ENCODE results near the gene GAGE12J. TPM values are rescaled to one million over a fixed set of nuclear protein-coding genes. Genes with fewer than 3 reads are reported as not detected.
"Not testable (repeated sequence)": the region's sequence is repeated elsewhere in the genome, so short reads cannot be mapped to it uniquely, and the experiment has no call there.

The GAGE12J gene
- not detected for polyA plus RNA-seq (ENCODE audit: insufficient read length in 4 of 4)

DNA sequence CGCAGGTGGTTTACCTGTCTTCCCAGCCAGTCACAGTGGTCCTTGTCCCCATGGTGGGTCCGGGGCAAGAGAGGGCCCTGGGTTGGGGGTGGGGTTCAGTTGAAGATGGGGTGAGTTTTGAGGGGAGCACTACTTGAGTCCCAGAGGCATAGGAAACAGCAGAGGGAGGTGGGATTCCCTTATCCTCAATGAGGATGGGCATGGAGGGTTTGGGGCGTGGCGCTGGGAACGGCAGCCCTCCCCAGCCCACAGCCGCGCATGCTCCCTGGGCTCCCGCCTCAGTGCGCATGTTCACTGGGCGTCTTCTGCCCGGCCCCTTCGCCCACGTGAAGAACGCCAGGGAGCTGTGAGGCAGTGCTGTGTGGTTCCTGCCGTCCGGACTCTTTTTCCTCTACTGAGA lies at the start of gene GAGE12J:
GAGE12J (plus strand) TSS at position 301 of the 400 bp plus-strand sequence. CDS start 1,157 bp downstream, outside the sequence.
- not testable (repeated sequence) for DNase-seq (ENCODE audit: low read depth in 4 of 4, low spot score in 3 of 4)

DNA sequence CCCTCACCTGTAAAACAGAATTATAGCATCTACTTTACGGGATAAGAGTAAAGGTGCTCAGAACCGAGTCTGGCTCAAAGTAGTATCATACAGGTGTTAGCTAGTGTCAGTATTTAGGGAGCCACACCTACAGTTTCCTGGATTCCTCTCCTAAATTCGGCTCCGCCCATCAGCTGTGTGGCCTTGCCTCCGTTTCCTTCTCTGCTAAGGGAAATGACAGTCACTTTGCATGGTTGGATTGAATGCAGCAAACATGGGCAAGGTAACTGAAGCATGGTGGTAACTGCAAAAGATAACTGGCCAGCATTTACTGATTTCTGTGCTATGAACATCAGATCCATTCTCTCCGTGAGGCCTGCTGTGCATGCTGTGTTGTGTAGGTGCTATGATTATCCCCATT lies 49.4 kb upstream of the GAGE12J start:
- no peak for DNase-seq (ENCODE audit: low read depth in 4 of 4, low spot score in 3 of 4)

DNA sequence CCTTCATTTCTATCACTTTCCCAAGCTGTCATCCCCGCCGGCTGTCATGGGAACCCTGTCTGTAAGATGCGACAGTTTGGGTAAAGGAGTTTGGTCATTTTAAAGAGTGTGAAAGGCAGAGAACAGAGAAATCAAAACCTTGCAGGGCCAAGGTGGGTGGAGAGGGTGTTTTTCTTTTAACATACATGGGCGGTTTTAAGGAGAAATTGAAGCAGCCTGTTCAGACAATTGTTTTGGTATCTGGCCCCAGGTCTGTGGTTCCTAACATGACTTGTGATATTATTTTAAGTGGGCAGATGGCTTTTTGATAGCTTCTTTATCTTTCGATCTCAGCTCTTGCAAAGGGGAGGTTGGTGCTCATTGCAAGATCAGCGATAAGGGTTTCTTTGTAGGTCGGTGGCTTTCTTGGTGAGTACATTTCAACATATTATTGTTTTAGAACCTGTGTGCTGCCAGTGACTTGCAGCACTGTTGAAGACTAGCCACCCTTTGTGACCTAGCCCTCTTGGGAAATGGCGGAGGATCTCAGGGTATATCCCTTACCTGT lies 48.6 kb upstream of the GAGE12J start:
- DNase-seq (ENCODE audit: low read depth in 4 of 4, low spot score in 3 of 4): no peak

- no peak for DNase-seq (ENCODE audit: low read depth in 4 of 4, low spot score in 3 of 4)
These were observed 45.6 kb upstream of the GAGE12J start for GRCh38 chrX:49276207-49276606.

DNA sequence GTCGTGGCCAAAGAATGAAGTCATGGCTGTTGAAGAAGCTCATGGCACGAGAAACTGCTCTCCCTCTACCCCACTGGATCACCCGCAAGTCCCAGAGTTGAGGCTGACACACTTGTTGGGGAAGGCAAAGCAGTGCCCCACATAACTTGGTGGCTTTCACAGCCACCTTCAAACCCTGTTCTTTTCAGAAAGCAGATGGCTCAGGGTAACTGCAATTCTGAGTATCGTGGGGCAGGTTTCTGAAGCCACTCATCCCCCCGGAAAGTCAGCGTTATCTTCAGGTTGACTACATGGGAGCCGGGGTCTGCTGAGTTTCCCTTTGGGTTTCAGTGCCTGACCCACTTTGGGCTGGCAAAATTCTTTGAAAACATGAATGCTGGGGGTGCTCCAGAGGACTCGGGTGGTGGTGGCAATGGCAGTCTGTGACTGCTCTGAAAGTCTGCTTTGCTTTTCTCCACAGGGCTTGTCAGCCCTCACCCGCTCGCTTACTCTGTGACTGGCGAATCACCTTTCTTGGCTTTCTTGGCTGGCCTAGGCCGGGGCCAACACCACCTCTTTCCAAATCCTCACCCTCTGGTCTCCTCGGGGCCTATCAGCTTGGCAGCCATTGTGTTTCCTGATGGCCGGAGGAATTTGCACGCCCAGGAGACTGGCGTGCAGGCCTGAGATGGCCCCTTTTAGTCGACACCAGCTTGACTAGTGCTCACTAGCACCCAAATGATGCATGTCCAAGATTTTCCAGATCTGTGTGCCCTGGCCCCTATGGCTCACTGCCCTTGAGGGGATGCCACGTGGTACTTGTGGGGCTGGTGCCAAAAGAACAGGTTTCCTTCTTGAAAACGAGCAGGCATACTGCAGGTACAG lies 44.9 kb upstream of the GAGE12J start:
- DNase-seq (ENCODE audit: low read depth in 4 of 4, low spot score in 3 of 4): no peak

GRCh38 chrX:49277535-49277830 lies 44.4 kb upstream of the GAGE12J start:
- no peak for DNase-seq (ENCODE audit: low read depth in 4 of 4, low spot score in 3 of 4)

- DNase-seq (ENCODE audit: low read depth in 4 of 4, low spot score in 3 of 4): no peak
These were observed 43.8 kb upstream of the GAGE12J start for GRCh38 chrX:49278081-49278480.

DNA sequence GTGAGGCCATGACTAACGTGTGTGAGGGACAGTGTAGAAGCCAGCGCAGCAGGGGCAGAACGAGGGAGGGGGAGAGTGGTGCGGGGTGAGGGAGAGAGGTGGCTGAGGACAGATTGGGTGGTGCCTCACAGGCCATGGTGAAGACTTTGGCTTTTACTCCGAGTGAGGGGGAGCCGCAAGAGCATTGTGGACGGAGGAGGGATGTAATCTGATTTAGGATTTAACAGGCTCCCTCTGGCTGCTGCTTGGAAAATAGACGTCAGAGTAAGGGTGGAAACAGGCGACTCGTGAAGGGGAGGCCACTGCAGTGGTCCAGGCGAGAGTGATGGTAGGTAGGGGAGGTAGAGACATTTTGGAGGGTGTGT lies 39.2 kb upstream of the GAGE12J start:
- DNase-seq (ENCODE audit: low read depth in 4 of 4, low spot score in 3 of 4): no peak

- no peak for DNase-seq (ENCODE audit: low read depth in 4 of 4, low spot score in 3 of 4)
These were observed 37.6 kb upstream of the GAGE12J start for GRCh38 chrX:49284212-49284611.

DNA sequence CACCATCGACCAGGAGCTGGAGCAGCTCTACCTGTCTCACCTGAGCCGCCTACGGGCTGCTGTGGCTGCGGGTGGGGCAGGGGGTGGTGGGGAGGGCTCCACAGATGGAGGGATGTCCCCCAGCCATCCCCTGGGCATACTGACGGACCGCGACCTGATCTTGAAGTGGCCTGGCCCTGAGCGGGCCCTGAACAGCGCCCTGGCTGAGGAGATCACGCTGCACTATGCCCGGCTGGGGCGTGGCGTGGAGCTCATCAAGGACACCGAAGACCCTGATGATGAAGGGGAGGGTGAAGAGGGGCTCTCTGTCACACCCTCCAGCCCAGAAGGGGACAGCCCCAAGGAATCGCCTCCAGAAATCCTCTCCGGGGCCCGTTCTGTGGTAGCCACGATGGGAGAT lies 35.7 kb upstream of the GAGE12J start:
- DNase-seq (ENCODE audit: low read depth in 4 of 4, low spot score in 3 of 4): no peak

GRCh38 chrX:49286581-49286980 lies 35.3 kb upstream of the GAGE12J start:
- no peak for DNase-seq (ENCODE audit: low read depth in 4 of 4, low spot score in 3 of 4)

- DNase-seq (ENCODE audit: low read depth in 4 of 4, low spot score in 3 of 4): no peak
These were observed 34.2 kb upstream of the GAGE12J start for GRCh38 chrX:49287665-49288064.

- no peak for DNase-seq (ENCODE audit: low read depth in 4 of 4, low spot score in 3 of 4)
These were observed 31.6 kb upstream of the GAGE12J start for GRCh38 chrX:49290215-49290614.

GRCh38 chrX:49291615-49292337 lies 30.1 kb upstream of the GAGE12J start:
- no peak for DNase-seq (ENCODE audit: low read depth in 4 of 4, low spot score in 3 of 4)

GRCh38 chrX:49292400-49293362 lies 29.2 kb upstream of the GAGE12J start:
- no peak for DNase-seq (ENCODE audit: low read depth in 4 of 4, low spot score in 3 of 4)

DNA sequence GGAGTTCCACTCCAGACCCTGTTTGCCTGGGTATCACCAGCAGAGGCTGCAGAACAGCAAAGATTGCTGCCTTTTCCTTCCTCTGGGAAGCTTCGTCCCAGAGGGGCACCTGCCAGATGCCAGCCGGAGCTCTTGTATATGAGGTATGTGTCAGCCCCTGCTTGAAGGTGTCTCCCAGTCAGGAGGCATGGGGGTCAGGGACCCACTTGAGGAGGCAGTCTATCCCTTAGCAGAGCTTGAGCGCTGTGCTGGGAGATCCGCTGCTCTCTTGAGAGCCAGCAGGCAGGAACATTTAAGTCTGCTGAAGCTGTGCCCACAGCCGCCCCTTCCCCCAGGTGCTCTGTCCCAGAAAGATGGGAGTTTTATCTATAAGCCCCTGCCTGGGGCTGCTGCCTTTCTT lies 22.5 kb upstream of the GAGE12J start:
- not testable (repeated sequence) for DNase-seq (ENCODE audit: low read depth in 4 of 4, low spot score in 3 of 4)

DNA sequence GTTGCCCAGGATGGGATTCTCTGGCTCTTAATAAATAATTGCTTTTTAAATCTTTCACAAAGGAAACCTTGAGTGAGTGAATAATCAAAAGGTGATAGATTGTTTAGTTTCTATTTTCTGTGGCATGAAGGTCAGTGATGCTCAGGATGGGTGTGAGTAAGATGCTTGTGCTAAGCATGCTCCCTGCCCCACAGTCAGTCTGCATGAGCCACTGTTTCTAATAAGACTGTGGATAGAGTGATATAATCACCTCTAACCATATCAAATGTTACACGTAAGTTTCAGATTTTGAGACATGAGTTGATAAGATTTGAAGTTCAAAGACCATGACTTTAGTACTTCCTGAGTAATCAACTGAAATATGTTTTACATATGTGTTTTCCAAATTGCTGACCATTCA lies 21.1 kb upstream of the GAGE12J start:
- DNase-seq (ENCODE audit: low read depth in 4 of 4, low spot score in 3 of 4): no peak

DNA sequence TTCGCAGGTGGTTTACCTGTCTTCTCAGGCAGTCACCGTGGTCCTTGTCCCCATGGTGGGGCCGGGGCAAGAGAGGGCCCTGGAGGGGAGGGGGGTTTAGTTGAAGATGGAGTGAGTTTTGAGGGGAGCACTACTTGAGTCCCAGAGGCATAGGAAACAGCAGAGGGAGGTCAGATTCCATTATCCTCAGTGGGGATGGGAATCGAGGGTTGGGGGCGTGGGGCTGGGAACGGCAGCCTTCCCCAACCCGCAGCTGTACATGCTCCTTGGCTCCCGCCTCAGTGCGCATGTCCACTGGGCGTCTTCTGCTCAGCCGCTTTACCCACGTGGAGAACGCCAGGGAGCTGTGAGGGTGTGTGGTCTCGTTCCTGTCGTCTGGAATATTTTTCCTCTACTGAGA lies 18.5 kb upstream of the GAGE12J start, which contains the start of gene GAGE10:
GAGE10 (plus strand) TSS at position 301 of the 400 bp plus-strand sequence. CDS start 1,214 bp downstream, outside the sequence.
- no peak for DNase-seq (ENCODE audit: low read depth in 4 of 4, low spot score in 3 of 4)

DNA sequence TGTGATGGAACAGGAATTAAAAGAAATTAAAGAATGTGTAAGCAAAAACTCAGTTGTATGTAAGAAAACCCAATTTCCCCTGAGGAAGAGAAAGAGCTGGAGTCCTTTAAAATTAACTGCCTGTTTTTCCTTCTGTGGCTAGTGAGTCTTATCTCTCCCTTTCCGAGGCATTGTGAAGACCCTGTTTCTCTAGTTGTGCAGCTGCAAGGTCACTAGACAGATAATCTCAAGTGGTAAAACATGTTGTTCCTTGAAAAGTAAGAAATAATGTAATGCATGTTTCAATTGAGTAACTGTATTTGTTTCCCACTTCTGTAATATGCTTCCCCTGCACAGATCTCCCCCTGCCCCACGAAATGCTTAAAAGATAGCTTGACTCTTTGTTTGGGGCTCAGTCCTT lies 14.1 kb upstream of the GAGE12J start:
- DNase-seq (ENCODE audit: low read depth in 4 of 4, low spot score in 3 of 4): not testable (repeated sequence)

GRCh38 chrX:49308604-49309269 lies 13.1 kb upstream of the GAGE12J start:
- DNase-seq (ENCODE audit: low read depth in 4 of 4, low spot score in 3 of 4): no peak
